ENCODE results near the gene EPGN.

Gene EPGN

DNA sequence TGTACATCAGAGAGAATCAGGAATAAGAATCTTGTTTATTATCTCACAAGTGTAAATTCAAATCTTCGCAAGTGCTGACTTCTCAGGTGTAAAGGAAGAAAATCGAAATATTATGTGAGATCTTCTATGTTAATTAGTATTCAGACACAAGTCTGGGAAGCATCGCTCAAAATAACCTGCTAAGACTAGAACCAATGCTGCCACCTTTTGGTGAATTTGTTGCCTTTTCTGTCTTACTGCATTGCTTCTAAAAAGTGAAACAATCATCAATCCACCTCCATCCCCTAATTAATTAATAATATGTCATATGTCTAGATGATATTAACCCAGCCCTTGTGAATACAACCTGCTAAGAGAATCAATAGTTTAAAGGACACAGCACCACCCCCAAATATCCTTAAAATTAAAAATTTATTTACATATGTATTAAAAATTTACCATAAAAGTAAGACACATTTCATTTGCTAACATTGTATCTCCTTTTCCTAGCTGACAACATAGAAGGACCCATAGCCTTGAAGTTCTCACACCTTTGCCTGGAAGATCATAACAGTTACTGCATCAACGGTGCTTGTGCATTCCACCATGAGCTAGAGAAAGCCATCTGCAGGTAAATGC is 3.5 kb downstream of the EPGN start:
- peak in 1 of 2 donors; percentile 5 for DNase-seq (ENCODE audit: low read depth in 2 of 2)

DNA sequence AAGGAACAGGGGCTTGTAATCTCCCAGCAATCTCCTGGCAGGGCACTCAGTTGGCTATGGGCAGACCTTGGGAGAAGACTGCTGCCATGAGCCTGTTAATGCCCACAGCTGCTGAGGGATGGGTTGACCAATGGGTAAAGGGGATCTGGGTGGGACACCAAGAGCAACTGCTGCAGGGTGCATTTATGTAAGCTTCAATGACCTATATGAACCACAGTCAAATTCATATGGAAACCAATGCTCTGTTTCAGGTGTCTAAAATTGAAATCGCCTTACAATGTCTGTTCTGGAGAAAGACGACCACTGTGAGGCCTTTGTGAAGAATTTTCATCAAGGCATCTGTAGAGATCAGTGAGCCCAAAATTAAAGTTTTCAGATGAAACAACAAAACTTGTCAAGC is 6.1 kb downstream of the EPGN start:
- no peak for DNase-seq (ENCODE audit: low read depth in 2 of 2)

- no peak for DNase-seq (ENCODE audit: low read depth in 2 of 2)
Observed at GRCh38 chr4:74314944-74315343, 6.7 kb downstream of the EPGN start.

GRCh38 chr4:74315376-74315775 is 7.1 kb downstream of the EPGN start:
- DNase-seq (ENCODE audit: low read depth in 2 of 2): no peak

DNA sequence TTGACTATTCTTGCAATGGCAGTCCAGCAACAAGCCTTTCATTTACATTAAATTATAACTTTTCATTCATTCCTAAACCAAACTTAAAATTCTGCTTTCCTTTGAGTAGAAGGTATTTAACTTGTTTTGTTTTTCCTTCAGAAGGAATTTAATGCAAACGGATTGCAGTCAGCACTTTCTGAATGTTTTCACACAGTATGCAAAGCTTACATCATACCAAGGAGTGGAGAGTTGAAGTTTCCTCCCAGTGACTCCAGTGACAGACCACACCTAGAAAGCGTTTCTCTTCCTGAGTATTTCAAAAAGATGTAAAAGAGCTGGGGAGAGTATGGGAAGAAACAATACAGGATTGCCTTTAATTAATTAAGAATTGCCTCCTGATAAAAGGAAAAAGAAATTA is 8.1 kb downstream of the EPGN start:
- DNase-seq (ENCODE audit: low read depth in 2 of 2): no peak

GRCh38 chr4:74317616-74318246 is 9.5 kb downstream of the EPGN start:
- DNase-seq (ENCODE audit: low read depth in 2 of 2): no peak

DNA sequence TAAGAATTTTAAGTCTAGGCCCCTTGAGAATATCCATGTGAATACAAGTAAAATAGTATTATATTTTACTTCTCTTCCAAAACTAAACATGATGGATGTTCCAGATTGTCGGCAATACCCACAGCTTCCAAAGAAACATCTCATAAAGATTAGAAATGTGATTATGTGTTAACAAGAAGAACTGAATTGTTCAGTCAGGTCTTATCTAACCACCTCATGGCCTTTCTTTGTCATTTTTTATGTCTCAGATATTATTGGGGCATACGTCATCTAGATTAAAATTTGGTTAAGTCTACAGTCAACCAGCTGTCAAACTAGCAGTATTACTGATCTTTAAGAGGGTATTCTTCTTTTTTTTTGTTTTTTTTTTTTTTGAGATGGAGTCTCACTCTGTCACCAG is 10.0 kb downstream of the EPGN start:
- DNase-seq (ENCODE audit: low read depth in 2 of 2): no peak

DNA sequence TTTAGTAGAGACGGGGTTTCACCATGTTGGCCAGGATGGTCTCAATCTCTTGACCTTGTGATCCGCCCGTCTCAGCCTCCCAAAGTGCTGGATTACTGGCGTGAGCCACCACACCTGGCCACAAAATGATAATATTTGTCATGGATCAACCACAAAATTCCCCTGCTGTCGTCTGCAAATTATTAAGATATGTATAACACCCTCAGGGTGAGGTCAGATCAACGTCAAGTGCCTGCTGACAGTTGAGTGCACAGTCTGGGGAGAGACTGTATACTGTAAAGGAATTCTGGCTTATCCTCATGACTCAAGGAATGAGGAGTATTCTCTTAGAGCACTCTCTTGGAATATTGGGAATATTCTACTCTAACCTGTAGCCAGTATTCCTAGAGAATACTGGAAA is 11.2 kb downstream of the EPGN start:
- DNase-seq (ENCODE audit: low read depth in 2 of 2): no peak

- DNase-seq (ENCODE audit: low read depth in 2 of 2): peak; percentile 6 to 9
Observed at GRCh38 chr4:74320559-74321118, 12.4 kb downstream of the EPGN start.

DNA sequence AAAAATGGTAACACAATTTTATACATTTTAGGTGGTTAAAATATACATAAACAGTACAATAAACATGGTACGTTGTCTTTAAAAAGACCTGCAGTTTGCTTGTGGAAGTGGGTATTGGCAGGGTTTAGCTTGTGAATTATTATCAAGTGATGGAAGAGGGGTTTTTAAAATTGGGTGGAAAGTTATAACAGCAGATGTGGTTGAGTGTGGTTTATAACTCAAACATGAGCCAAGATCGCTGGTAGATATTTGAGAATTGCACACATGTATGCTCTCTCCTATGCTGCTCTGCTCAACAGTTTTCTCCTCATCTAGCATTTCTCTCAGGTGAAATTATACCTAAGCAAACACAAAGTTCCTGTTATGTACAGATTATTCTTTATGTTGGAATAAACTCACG is 14.0 kb downstream of the EPGN start:
- DNase-seq (ENCODE audit: low read depth in 2 of 2): no peak

DNA sequence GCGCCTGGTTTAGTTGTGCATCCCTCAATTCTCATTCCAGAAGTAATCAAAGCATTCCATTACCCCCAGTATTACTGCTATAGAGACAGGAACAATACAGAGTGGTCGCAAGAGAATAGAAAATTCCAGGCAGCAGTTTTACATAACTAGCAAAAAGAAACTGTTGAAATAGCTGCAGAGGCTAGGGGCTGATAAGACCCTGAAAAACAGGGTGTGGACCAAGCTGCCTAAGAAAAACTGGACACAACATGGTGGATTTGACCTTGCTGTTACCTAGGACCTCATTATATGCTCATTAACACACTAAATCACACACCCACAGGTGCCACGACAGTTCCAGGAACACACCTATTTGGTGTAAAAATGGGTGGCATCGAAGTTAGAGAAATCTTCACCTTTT is 15.4 kb downstream of the EPGN start:
- DNase-seq (ENCODE audit: low read depth in 2 of 2): no peak

- DNase-seq (ENCODE audit: low read depth in 2 of 2): no peak
Observed at GRCh38 chr4:74324262-74324661, 16.0 kb downstream of the EPGN start.

GRCh38 chr4:74325886-74326285 is 17.6 kb downstream of the EPGN start:
- no peak for DNase-seq (ENCODE audit: low read depth in 2 of 2)

DNA sequence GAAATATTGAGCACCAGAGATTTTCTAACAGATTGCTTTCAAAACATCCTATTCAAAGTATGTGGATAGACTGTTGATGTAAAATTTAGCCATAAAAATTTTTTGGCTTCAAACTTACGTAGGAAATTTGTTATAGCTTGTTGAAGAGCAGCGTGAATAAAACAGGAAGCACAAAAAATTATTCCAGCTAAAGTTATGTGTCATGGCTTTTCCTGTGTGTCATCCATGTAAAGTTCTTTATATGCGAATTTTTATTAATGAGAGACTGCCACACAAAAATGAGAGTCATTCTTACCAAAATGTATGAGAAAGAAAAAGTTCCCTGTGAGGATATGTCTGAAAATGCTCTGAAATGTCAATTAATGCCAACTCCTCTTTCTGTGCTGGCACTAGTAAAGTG is 19.5 kb downstream of the EPGN start:
- DNase-seq (ENCODE audit: low read depth in 2 of 2): no peak

DNA sequence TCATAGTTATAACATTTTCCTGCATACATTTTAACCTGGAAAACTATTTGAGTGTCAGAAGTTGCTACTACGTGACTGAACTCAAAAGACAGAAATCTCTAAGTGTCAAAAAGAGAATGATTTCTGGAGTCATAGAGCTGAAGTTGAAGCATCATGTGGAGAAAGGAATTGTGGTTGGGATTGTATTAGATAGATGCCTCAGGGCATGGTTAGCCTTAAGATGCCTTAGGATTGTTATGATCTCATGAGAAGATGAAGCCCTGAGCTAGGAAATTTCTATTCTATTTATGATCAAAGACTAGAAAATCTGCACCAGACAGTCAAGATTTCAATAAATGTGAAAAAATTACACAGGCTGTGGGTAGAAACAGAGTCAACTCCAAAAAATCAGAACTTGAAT is 20.2 kb downstream of the EPGN start:
- no peak for DNase-seq (ENCODE audit: low read depth in 2 of 2)

DNA sequence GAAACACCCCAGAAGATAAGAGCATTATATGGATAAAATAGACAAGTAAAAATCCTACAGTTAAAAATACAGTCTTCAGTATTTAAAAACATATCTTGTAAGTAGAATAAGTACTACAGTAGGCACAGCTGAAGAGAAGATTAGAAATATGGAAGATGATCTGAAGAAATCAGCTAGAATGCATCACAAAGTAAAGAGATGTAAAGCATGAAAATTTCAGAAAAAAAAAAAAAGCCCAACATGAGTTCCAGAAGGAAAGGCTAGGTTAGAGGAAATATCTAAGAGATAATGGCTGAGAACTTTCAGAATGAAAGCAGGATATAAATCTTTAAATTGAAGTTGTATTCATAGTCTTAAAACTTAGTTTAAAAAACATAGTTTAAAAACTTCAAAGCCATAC is 21.0 kb downstream of the EPGN start:
- no peak for DNase-seq (ENCODE audit: low read depth in 2 of 2)

GRCh38 chr4:74330295-74330750 is 22.1 kb downstream of the EPGN start:
- no peak for DNase-seq (ENCODE audit: low read depth in 2 of 2)

- DNase-seq (ENCODE audit: low read depth in 2 of 2): no peak
Observed at GRCh38 chr4:74331252-74331651, 23.0 kb downstream of the EPGN start.

DNA sequence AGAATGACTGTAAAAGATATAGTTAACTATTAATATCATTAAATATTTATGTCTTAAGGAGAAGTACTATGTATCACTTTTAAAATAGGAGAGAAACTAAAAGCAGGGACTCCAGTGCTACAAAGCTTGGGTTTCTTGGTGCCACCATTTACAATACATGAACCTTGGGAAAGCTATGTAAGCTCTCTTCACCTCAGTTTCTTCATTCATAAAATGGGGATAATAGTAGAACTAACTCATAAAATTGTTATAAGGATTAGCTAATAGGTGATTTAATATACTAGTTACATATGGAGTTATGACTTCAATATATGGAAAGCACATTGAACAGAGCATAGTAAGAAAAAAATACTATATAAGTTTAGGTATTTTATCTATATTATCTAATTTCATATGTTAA is 23.7 kb downstream of the EPGN start:
- no peak for DNase-seq (ENCODE audit: low read depth in 2 of 2)

DNA sequence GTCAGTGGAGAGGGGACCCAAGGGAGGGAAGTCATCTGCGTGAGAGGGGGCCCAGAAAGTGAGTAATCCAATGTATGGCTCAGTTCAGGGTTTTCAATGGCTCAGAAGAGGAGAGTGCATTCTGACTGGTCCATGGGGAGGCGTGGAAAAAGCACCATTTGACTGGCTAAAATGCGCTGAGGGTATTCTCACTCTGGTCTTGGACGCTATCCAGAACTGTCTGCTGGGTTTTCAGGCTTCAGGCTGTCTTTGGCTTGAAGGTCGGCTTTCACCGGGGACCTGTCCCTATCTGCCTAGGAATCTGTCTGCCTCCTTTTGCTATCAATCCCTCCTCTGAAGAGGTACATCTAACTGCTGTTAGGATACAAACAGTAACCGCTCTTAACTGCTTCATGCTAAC is 26.4 kb downstream of the EPGN start:
- no peak for DNase-seq (ENCODE audit: low read depth in 2 of 2)

- no peak for DNase-seq (ENCODE audit: low read depth in 2 of 2)
Observed at GRCh38 chr4:74335341-74336021, 27.2 kb downstream of the EPGN start.

DNA sequence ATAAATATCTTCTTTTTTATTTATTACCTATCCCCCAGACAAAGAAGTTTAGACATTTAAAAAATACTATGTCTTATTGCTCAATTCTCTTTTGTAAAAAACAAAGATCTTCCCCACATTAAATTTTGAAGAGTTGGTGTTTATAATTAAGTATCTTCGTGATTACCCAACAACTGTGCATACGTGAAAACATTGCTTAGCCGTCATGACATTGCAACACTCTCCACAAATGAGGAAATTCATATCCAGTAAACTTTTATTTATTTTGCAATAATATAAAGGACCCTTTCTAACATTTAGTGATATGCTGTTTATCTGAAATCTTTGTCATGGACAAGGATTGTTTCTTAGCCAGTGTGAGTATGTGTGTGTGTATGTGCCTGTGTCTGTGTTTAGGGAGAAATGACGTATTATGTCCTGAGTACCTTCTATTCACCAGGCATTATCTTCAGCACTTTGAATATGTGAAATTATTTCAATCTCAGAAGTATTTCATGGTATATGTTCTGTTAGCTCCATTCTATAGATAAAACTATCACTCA is 30.6 kb downstream of the EPGN start:
- DNase-seq (ENCODE audit: low read depth in 2 of 2): no peak

DNA sequence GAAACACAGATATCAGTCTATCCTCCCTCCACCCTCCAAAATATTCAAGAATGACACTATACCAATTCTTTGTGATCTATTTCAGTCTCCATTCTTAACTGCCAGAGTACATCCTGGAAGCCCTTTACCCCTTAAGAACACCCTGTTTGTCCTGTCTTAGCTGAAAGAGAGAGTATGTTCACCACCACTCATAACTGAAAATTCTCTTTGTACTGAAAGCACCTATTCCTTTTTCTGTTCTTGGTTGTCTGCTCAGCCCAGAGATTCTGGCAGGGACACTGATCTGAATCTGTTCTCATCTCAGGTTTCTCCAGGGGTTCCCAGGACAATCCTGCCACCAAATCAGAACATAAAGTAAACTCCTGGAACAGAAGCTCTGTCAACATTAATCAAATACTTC is 31.2 kb downstream of the EPGN start:
- no peak for DNase-seq (ENCODE audit: low read depth in 2 of 2)

Data from stimulated activated CD4-positive, alpha-beta T cell treated with anti-CD3 and anti-CD28 coated beads, Interleukin-4, amount 100 ng/mL, for 48 hours (primary cell).